M059J (cell line): ENCODE data around the gene ACTC1. TPM values are rescaled to one million over a fixed set of nuclear protein-coding genes. Genes with fewer than 3 reads are reported as not detected.
A peak's percentile ranks its signal among the peaks of the same experiment; 100 is the strongest.
"Not testable (repeated sequence)": the region's sequence is repeated elsewhere in the genome, so short reads cannot be mapped to it uniquely, and the experiment has no call there.

Experiments used
- DNase-seq: peaks from one replicate; pipeline ENCODE4 v3.0.0-alpha.2; 2012; ENCODE audit warnings: low read depth
- total RNA-seq: library from RNA; depleted of rRNA; stranded (reverse); fragments of >200 nt; shearing (Covaris generic); gene quantifications from 2 replicates; pipeline ENCODE4 v1.2.3, GENCODE V29; 2014; rRNA removed

ACTC1 gene
- total RNA-seq: 2.9 and 8.8 TPM in 2 replicates

DNA sequence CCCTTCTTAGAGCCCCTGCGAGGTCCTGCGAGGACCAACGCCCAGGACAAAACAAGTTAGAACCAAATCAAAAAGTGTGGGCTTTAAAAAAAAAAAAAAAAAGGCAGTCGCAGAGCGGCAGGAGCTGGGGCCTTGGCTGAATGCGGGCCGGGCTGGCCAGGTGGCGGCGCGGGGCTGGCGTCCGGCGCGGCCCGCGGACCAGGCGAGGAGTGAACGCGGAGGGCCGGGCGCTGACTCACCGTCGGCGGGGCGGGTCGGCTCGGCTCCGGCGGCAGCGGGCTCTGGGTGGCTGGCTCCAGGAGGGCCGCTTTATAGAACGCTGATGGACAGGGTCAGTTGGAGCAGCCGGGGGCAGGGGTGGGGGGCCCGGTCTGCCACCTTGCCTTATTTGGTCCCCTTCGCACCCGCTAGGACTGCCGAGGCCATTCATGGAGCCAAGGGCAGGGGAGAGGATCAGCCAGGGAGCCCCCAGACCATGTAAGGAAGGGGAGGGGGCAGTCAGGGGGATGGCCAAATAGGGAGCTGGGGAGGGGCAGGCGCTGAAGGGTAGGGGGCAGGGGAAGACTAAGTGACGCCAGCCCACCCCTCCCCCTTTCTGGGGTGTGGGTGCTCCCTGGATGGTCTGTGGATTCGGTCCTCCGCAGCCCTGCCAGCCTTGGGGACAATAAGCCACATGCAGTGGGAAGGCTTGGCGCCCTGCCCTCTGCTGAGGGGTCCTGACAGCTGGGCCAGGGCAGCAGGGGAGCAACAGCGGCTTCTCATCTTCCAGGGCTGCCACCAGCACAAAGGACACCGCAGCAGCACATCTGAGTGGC is at the start of gene ACTC1:
Gene ACTC1, minus strand, starts transcription at position 283 of the 815 bp plus-strand sequence. CDS start 741 bp downstream, outside the sequence.
- DNase-seq: peak; percentile 62

GRCh38 chr15:34841262-34841725 is 45.9 kb upstream of the ACTC1 start:
- peak; percentile 18 for DNase-seq

DNA sequence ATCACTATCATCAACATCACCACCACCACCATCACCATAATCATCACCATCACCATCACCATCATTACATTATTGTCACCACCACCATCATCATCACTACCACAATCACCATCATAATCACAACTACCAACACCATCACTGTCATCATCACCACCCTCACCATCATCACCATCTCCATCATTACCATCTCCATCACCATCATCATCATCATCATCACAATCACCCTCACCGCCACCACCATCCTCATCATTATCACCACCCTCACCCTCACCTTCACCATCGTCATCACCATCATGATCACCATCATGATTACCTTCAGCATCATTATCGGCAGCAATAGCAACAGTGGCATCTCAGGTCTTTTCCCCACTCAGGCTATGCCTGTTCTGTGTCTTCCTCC is 42.9 kb upstream of the ACTC1 start:
- no peak for DNase-seq

GRCh38 chr15:34837246-34838016 is 42.1 kb upstream of the ACTC1 start:
- DNase-seq: peak; percentile 90

DNA sequence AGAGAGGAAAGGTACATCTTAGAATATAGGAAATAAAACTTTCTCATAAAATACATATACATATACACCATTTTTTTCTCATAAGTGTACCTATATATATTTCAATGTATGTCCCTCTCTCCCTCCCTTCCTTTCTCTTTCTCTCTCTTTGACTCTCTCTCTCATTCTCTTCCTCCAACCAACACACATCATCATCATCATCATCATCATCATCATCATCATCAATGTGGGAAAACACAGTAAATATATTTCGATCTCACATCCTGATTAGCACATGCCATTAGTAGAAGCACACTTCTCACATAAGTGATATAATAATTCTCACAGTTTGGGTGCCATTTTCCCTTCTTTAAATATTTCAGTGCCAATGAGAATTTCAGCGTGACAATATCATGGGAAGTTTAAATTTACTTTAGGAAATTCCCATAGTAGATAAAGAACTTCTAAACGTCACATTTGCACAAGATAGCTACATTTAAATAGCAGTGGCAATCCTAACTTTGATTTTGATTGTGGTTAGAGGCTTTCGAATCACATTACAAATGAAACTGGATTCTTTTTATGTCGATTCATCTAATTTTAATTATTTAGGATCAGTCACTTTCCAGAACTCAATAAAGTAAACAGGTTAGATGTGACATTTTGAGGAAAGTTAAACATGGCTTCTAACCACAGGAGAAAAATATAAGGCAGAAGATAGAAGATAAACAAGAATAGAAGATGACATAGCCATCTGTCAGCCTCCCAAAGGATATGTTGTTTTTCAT is 33.0 kb upstream of the ACTC1 start:
- DNase-seq: no peak

- DNase-seq: no peak
Observed at GRCh38 chr15:34821831-34822230, 26.5 kb upstream of the ACTC1 start.

DNA sequence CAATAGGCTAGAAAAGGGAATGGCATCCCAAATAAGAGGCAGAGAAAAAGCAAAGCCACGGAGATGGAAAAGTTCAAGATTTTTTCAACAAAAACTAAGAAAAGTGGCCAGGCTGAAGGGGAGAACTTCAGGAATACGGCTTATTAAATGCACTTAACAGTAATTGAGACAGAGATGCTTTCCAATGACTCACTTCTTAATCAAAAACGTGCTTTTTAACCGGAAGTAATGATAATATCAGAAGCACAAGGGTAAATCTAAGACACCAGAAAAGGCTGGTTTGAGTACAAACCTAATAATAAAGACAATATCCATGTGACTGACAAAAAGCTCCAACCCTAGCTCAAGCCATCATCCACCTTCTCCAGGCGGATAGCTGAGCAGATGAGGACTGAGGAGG is 24.8 kb upstream of the ACTC1 start:
- DNase-seq: no peak

DNA sequence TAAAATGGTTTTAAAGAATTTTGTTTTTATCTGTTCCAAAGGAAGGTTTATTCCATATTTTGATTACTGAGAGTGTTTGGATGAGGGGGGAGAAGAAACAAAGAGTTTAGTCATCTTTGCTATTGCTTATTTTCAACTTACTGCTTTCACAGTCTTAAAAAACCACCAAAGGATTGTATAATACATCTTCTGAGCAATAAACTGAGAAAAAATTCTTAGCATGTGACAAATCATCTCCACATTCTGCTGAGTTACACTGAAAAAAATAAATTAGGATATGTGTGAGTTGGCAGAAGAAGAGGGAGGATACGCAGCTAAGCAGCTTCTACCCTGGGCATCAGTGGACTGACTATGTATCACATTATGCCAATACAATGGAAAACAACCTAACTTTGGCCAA is 23.2 kb upstream of the ACTC1 start:
- DNase-seq: peak; percentile 48

DNA sequence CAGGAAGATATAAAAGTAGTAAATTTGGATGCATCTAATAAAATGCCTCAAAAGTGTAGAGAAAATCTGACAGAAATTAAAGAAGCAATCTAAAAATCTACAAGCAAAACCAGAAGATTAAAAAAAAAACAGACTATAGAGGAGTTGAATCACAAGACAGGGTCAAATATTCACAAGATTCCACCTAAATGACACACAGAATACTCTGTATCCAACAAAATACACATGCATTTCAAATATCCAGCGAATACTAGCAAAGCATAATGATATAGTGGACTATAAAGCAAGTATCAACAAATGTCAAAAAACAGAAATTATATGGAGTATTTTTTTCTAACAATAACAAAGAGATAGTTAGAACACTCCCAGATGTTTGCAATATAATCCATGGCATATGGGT is 20.5 kb upstream of the ACTC1 start:
- no peak for DNase-seq

GRCh38 chr15:34813446-34814190 is 18.3 kb upstream of the ACTC1 start:
- DNase-seq: no peak

DNA sequence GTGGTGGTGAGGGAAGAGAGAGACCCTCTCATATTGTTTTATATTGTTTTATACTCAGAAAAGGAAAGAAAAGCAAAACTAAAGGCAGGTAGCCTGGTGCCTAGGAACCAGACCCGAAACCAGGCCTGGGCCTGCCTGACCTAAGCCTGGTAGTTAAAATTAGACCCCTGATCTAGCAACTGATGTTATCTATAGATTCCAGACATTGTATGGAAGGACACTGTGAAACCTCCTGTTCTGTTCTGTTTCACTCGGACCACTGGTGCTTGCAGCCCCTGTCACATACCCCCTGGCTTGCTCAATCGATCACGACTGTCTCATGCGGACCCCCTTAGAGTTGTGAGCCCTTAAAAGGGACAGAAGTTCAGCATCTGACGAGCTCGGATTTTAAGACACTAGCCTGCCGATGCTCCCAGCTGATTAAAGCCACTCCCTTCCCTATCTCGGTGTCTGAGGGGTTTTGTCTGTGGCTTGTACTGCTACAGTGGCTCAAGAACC is 17.6 kb upstream of the ACTC1 start:
- not testable (repeated sequence) for DNase-seq

DNA sequence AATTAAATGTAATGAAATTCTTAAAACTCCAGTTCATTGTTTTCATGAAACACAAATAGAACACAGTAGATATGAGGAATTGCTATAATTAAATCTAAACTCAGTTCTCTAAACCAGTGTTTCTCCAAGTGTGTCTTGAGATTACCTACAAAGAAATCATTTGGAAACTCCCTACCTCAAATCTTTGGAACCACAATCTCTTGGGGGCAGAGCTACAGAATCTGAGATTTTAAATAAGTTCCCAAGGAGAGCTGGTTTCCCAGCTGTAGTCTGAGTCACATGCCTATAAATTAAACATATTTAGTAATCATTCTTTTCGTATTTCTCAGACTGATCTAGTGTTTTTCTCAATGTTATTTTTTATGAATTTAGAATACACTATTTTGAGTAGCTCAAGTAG is 17.0 kb upstream of the ACTC1 start:
- DNase-seq: peak; percentile 61

GRCh38 chr15:34810443-34811129 is 15.2 kb upstream of the ACTC1 start:
- peak; percentile 97 for DNase-seq

DNA sequence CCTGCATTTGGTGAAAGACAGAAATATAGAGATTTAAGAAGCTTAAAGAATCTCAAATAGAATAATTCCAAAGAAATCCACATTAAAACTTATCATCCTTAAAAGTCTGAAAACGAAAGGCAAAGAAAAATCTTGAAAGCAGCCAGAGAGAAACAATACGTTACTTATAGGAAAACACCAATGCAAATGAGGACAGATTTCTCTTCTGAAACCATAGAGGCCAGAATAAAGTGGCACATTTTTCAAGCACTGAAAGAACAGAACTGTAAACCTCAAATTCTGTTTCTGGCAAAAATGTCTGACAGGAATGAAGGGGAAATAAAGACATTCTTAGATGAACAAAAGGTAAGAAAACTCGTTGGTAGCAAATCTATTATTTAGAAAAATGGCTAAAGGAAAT is 13.8 kb upstream of the ACTC1 start:
- no peak for DNase-seq

DNA sequence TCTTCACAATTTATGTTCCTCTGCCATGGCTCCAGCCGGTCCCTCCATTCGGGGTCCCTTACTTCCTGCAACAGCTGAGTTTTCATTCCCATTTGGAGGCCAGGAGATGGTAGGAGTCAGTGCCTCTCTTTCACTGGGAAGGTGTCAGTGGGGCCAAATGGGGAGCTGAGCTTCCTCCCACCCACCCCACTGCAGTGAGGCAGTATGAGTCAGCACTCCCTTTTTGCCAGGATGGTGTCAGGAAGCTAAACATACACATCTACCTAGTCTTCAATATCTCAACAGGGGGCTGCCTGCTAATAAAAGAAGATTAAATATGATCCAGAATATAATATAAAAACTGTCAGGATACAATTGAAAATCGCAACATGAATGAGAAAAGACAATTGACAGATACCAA is 12.7 kb upstream of the ACTC1 start:
- DNase-seq: peak; percentile 53

GRCh38 chr15:34807241-34807640 is 11.9 kb upstream of the ACTC1 start:
- not testable (repeated sequence) for DNase-seq

- no peak for DNase-seq
Observed at GRCh38 chr15:34804776-34805175, 9.4 kb upstream of the ACTC1 start.

DNA sequence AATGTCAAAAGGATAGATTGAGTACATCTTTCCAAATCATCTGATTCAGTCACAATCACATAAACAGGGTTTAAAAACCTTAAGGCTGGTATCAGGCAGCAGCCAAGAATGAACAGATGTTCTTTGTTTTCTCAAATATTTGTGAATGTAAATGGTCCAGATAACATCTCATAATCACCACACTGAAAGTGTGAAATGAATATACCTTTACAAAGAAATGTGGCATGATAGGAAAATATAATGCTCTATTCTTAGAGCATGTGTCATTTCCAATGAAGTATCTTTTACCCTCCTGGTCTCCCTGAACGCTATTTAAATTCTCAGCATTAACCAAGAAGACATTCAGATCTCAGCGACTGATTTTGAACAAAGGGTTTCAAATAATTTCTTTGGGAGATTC is 8.8 kb upstream of the ACTC1 start:
- DNase-seq: no peak

DNA sequence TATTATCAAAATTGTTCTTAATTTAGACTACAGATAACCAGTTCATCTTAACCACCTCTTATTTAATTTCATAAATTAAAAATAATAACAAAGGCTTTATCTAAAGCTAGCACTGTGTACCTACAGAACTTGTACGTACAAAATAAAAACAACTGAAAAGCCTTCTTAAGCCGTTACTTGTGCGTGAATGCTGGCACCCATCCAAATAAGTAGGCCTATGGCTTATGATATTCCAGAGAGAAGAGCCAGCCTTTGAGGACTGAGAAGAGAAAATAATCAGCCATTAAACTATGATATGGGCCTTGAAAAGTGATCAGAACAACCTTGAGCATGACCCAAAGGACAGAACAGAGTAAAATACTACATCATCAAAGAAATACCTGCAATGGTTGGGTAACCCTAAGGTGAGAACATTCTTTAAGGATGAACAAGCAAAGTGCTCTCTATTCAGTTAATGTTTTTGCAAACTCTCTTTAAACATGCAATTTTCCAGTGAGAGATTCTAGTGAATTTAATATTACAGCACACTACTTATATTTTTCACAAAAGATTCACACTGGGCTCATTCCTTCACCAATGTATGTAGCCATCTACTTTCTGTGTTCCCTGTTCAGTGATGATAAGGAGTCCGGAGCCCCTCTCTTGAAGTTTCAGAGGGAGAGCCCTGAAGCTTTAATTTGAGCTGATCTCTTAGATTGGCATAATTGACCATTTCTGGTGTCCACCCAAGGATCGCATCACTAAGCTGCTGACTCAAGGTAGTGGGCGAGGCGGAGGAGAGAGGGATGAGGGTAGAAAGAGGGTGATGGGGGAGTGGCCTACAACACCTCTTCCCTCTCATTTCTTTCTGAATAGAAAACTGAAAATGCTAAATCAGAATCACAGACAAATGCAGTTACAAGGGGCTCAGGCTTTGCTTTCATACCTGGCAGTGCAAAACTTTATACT is 7.7 kb upstream of the ACTC1 start:
- no peak for DNase-seq
